Stimulated activated CD4-positive, alpha-beta T cell treated with anti-CD3 and anti-CD28 coated beads, TNF-alpha, amount 100 ng/mL, for 48 hours (primary cell): ENCODE data around the gene NTM.

ENCODE experiments used
- DNase-seq, 3 donors: peaks; one replicate each; pipeline ENCODE4 v3.0.0-alpha.2; 2020; ENCODE audit warnings: low read depth in 3 of 3

NTM gene

GRCh38 chr11:132256528-132257279 is 886.3 kb downstream of the NTM start:
- no peak for DNase-seq

- DNase-seq, result no peak
Observed at GRCh38 chr11:132257871-132258270, 887.5 kb downstream of the NTM start.

DNA sequence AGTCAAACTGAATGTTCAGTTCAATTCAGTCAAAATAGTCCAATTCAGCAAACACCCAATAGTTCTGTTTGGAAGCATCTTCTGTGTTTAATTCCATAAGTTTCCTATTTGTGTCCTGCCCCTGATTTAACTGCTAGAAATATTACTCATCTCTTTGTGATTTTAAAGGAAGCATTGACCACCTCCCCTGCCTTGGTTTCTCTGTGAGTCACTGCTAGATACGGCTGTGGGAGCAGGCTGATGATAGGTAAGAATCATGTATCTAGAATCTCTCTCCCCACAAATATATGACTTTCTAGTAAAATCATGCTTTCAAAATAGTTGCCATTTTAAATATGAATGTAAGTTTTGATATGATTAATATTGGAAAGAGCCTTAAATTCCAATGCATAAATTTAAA is 888.5 kb downstream of the NTM start:
- no peak for DNase-seq

- DNase-seq, result no peak
Observed at GRCh38 chr11:132260636-132261035, 890.2 kb downstream of the NTM start.

DNA sequence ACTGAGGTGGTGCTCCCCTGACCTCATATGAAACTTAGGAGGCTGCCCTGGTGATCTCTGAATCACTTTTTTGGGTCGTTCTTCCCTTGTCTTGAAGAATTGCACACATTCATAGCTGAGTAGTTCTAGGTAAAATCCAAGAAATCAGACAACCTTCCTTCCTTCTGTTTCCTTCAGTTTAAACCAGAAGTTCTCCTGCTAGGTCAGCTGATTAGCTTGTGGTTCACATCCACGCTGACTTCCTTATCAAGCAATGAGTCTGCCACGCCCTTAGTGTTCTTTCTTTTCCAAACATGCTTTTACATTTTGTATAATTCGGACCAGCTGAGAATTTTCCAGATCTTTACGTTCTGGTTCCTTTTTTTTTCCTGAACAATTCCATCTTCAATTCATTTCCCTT is 892.8 kb downstream of the NTM start:
- DNase-seq, result no peak

DNA sequence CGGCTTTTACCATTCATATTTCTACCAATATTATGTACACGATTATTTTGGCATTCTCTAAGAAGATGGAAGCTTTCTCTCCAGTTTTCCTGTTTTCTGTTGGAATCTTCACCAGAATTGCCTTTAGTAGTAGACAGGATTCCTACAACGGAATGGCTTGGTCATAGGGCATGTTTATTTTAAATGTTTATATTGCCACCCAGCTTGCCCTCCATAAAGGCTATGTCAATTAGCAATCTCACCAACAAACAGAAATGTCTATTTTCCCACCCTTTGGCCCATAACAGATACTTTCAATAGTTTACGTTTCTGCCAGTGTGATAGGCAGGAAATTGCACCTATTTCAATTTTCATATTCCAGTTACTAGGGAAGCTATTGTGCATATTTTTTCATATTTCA is 893.5 kb downstream of the NTM start:
- no peak for DNase-seq

DNA sequence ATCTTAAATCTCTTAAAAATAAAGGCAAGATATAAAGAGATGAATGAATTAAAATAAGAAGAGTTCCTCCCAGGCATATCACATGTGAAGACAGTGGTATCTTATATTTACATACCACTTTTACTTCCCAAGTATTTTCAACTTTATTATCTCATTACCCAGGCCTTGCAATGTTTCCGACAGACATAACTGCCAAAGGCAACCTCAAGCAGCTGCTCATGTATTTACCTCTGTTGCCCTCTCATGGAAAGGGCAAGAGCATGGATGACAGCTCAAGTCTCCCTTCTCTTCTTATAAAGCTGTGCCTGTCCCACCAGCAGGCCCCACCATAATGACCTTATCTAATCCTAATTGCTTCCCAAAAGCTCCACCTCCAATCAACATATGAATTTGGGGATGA is 894.2 kb downstream of the NTM start:
- no peak for DNase-seq

GRCh38 chr11:132278801-132279574 is 908.6 kb downstream of the NTM start:
- DNase-seq, result no peak

DNA sequence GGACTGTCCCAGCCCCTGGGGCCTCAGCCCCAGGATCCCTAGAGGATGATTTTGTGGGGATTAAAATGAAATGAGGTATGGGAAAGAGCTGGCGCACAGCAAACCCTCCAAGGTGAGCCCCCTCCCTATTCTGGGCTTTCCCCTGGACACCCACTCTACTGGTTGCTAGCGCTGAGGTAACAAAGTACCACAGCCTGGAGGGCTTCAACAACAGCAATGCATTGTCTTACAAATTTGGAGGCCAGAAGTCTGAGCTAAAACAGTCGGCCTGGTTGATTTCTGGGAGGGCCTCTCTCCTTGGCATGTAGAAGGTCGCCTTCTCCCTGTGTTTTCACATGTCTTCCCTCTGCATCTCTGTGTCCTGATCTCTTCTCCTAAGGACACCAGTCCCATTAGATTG is 913.6 kb downstream of the NTM start:
- no peak for DNase-seq

DNA sequence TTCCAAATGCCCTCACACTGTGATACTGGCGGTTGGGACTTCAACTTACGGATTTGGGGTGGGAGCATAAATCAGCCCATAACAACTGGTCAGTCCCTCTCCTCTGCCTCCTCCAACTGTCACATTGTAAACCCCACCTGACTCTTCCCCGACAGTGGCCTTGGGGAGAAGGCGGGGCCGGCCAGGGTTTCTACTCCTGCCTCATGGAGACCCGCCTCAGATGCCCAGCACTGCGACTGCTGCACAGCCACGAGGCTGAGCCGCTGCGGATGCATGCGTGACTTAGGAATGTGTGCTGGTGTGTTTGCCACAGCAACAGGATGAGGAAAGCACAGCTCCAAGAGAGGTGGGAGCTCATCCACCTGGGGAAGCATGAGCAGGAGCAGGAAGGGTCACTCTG is 914.2 kb downstream of the NTM start:
- no peak for DNase-seq

- no peak for DNase-seq
Observed at GRCh38 chr11:132285631-132286030, 915.2 kb downstream of the NTM start.

DNA sequence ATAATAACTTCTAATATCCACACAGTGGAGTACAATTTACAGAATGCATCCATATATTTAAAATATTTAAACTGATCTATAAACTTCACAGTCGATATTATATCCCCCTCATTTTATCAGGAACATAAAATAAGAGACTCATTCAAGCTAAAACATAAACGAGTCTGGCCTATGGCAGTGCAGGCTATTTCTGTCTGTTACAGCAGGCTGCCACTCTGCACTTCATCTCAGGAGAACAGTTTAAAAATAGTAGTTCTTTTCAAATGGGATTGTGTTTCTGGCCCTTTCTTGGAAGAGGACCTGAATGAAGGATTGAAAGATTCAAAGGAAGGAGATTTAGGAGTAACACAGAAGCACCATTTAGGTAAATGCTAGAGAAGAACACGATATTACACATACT is 915.7 kb downstream of the NTM start:
- no peak for DNase-seq

DNA sequence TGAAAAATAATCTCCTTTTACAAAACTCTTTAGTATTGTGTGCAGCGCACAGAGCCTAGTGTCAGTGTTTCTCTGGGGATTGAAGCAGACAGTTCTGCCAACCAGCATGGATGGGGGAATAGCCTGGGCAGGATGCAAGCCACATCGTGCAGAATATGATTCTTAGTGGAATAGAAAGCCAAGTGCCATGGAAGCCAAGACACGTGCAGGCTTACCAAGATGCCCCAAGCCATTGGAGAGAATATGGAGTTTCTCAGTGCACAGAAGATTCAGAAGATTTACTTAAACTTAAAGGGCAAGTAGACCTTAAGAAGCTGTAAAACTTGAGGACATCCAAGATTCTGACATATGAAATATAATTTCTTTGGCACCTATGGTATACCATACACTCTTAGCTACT is 917.6 kb downstream of the NTM start:
- no peak for DNase-seq

GRCh38 chr11:132289590-132290256 is 919.3 kb downstream of the NTM start:
- no peak for DNase-seq

- DNase-seq, result no peak
Observed at GRCh38 chr11:132293586-132293985, 923.2 kb downstream of the NTM start.

DNA sequence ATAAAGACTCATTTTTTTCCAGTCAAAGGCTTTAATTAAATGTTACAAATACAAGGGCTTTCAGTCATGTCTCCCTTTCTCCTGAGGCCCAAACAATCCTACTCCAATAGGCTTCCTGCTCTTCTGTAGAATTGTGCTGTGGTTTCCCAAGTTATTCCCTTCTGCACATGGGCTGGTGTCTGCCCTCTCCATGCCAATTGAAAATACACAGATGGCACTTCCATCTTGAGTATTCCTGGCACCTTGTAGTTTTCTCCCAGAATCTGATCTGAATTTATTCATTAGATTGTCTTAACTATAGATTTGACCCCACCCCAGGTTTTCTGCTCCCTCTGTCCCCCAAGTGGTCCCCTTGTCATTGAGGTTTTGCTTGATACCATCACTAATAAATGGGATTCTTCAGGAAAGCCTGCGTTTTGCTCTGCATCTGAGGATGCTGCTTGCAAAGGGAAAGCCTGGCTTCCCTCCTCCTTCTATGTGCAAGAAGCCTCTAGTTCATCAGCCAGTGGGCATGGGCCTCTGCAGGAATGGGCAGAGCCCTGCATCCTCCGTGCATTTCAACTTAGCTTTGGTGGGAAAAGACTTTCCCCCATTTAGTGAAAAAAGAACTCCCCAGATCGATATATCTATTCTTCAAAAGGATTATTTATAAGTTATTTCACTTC is 926.7 kb downstream of the NTM start:
- no peak for DNase-seq

- no peak for DNase-seq
Observed at GRCh38 chr11:132298357-132298756, 927.9 kb downstream of the NTM start.

GRCh38 chr11:132300283-132300682 is 929.9 kb downstream of the NTM start:
- no peak for DNase-seq

- no peak for DNase-seq
Observed at GRCh38 chr11:132301465-132301864, 931.0 kb downstream of the NTM start.

- DNase-seq, result no peak
Observed at GRCh38 chr11:132301900-132302299, 931.5 kb downstream of the NTM start.

DNA sequence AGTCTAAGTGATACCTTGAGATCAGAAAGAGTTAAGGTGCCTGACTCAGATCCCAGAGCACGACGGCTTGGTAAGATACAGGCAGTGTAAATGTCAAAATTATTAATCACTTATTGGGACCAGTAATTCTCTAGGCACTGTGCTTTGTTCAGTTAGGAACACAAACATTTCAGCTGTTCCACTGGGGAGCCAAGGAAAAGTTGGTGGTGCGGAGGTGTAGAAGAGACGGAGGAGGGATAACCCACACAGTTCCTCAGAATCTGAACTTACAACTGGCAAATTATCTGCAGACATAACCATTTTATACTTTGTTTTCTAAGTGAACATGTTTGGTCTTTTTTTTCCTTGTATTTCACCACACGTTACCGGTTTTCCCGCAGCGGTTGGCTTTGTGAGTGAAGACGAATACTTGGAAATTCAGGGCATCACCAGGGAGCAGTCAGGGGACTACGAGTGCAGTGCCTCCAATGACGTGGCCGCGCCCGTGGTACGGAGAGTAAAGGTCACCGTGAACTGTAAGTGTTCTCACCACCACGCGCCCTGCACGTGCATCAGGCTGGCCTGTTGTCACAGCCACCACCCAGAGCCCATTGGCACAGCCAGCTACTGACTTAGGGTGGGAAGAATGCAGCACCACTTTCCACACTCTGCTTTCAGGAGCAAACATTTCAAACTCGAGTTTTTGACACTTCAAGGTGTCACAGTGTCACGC is 937.0 kb downstream of the NTM start:
- no peak for DNase-seq
